ENCODE measurements around the gene INTS7. TPM values are rescaled to one million over a fixed set of nuclear protein-coding genes. Genes with fewer than 3 reads are reported as not detected.

INTS7 gene
- total RNA-seq, 1 experiment from 2014 or later: 21.7 TPM

DNA sequence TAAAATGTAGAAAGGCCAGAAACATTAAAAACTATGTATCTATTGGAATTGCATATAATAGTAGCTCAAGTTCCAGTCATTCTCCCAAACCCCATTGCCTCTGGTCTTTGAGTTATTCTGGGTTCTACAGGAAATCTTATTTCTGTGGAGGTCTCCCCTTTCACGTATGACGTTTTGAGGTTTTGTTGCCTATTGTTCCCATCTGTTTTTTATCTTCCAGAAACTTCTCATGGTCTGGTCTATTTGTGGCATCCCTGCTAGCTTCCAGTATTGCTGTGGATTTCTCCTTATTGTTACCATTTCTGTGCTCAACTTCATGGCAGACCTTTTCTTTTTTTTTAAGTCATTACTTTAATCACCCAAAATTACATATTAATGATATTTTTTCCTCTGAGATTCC, 43.5 kb upstream of the INTS7 start (continued):
- TF ChIP-seq RAD21 (IDR thresholded peaks at IDR 0.05; ENCODE audit: low read depth) (no peak), SP1 (IDR thresholded peaks at IDR 0.05; ENCODE audit: low read depth) (no peak)
- TF ChIP-seq, protein P1, sequence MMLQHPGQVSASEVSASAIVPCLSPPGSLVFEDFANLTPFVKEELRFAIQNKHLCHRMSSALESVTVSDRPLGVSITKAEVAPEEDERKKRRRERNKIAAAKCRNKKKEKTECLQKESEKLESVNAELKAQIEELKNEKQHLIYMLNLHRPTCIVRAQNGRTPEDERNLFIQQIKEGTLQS (IDR thresholded peaks at IDR 0.05): no peak
- TF ChIP-seq, protein P2, sequence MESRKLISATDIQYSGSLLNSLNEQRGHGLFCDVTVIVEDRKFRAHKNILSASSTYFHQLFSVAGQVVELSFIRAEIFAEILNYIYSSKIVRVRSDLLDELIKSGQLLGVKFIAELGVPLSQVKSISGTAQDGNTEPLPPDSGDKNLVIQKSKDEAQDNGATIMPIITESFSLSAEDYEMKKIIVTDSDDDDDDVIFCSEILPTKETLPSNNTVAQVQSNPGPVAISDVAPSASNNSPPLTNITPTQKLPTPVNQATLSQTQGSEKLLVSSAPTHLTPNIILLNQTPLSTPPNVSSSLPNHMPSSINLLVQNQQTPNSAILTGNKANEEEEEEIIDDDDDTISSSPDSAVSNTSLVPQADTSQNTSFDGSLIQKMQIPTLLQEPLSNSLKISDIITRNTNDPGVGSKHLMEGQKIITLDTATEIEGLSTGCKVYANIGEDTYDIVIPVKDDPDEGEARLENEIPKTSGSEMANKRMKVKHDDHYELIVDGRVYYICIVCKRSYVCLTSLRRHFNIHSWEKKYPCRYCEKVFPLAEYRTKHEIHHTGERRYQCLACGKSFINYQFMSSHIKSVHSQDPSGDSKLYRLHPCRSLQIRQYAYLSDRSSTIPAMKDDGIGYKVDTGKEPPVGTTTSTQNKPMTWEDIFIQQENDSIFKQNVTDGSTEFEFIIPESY (IDR thresholded peaks at IDR 0.05; ENCODE audit: extremely low read depth, insufficient replicate concordance, low read length): no peak

DNA sequence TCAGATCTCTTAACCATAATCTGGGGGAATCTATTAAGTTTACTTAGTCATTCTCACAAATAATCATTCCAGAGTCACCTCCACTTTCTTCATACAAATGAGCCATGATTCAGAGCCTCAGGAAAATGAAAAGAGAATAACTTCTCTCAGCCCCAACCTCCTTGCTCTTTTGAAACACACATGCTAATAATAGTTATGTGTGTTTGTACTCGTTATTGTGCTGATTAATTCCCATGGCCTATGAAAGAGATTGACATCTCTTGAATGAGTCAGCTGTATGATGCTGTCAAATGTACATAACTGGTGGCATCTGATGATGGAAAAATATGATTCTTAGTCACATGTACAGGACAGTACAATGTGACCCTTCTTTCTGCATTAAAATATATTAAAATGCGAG, 41.7 kb upstream of the INTS7 start:
- H4K20me1 ChIP-seq (ENCODE audit: insufficient read depth): no peaks in the 10 kb centered on the region; the same call in 1 of the 2 replicates
- no peaks in the 10 kb centered on the region for H3K9me2 ChIP-seq (ENCODE audit: insufficient read depth)
- TF ChIP-seq CEBPB (IDR thresholded peaks at IDR 0.05; ENCODE audit: low read depth) (no peak), TCF7L2 (IDR thresholded peaks at IDR 0.05; ENCODE audit: borderline replicate concordance, extremely low read depth, insufficient read depth, insufficient read length) (no peak), ZNF274 (IDR thresholded peaks at IDR 0.05; ENCODE audit: low read depth, low read length) (no peak), SP1 (IDR thresholded peaks at IDR 0.05; ENCODE audit: low read depth) (no peak), RAD21 (IDR thresholded peaks at IDR 0.05; ENCODE audit: low read depth) (no peak), POLR2A (IDR thresholded peaks at IDR 0.05; ENCODE audit: borderline replicate concordance, extremely low read depth, insufficient read depth, insufficient read length) (no peak), ZFX (IDR thresholded peaks at IDR 0.05) (no peak), EGR1 (IDR thresholded peaks at IDR 0.05; ENCODE audit: low read depth) (no peak), JUND (IDR thresholded peaks at IDR 0.05) (no peak), CBX3 (IDR thresholded peaks at IDR 0.05; ENCODE audit: low read depth) (no peak), POLR2AphosphoS5 (IDR thresholded peaks at IDR 0.05; ENCODE audit: low read depth, low read length) (no peak), EZH2 (IDR thresholded peaks at IDR 0.05) (no peak), YY1 (IDR thresholded peaks at IDR 0.05; ENCODE audit: extremely low read depth, insufficient replicate concordance, low read depth, low read length) (no peak)
- TF ChIP-seq, protein P3, sequence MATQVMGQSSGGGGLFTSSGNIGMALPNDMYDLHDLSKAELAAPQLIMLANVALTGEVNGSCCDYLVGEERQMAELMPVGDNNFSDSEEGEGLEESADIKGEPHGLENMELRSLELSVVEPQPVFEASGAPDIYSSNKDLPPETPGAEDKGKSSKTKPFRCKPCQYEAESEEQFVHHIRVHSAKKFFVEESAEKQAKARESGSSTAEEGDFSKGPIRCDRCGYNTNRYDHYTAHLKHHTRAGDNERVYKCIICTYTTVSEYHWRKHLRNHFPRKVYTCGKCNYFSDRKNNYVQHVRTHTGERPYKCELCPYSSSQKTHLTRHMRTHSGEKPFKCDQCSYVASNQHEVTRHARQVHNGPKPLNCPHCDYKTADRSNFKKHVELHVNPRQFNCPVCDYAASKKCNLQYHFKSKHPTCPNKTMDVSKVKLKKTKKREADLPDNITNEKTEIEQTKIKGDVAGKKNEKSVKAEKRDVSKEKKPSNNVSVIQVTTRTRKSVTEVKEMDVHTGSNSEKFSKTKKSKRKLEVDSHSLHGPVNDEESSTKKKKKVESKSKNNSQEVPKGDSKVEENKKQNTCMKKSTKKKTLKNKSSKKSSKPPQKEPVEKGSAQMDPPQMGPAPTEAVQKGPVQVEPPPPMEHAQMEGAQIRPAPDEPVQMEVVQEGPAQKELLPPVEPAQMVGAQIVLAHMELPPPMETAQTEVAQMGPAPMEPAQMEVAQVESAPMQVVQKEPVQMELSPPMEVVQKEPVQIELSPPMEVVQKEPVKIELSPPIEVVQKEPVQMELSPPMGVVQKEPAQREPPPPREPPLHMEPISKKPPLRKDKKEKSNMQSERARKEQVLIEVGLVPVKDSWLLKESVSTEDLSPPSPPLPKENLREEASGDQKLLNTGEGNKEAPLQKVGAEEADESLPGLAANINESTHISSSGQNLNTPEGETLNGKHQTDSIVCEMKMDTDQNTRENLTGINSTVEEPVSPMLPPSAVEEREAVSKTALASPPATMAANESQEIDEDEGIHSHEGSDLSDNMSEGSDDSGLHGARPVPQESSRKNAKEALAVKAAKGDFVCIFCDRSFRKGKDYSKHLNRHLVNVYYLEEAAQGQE (IDR thresholded peaks at IDR 0.05; ENCODE audit: low read depth): no peak
- TF ChIP-seq, protein P1 (IDR thresholded peaks at IDR 0.05): no peak
- TF ChIP-seq, protein P4, sequence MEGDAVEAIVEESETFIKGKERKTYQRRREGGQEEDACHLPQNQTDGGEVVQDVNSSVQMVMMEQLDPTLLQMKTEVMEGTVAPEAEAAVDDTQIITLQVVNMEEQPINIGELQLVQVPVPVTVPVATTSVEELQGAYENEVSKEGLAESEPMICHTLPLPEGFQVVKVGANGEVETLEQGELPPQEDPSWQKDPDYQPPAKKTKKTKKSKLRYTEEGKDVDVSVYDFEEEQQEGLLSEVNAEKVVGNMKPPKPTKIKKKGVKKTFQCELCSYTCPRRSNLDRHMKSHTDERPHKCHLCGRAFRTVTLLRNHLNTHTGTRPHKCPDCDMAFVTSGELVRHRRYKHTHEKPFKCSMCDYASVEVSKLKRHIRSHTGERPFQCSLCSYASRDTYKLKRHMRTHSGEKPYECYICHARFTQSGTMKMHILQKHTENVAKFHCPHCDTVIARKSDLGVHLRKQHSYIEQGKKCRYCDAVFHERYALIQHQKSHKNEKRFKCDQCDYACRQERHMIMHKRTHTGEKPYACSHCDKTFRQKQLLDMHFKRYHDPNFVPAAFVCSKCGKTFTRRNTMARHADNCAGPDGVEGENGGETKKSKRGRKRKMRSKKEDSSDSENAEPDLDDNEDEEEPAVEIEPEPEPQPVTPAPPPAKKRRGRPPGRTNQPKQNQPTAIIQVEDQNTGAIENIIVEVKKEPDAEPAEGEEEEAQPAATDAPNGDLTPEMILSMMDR (IDR thresholded peaks at IDR 0.05 in 2 of 3, conservative IDR thresholded peaks at IDR 0.05 in 1 of 3; ENCODE audit: borderline replicate concordance in 1 of 3, insufficient read depth in 1 of 3, low read depth in 2 of 3, low read length in 2 of 3): no peak
- H3K4me3 ChIP-seq (replicated peaks in 1 of 2; ENCODE audit: low read depth in 1 of 2, low read length in 2 of 2): no peak overlapping the region
- peaks cover 13 to 60% of the 10 kb centered on the region in 2 experiments for H3K36me3 ChIP-seq (ENCODE audit: control insufficient read depth in 1 of 2, insufficient read depth in 2 of 2, low read length in 2 of 2)
- H3K9ac ChIP-seq (ENCODE audit: low read length): no peak overlapping the region
- no peaks in the 10 kb centered on the region for H3K27me3 ChIP-seq (ENCODE audit: insufficient read depth, low read length)
- H3K9me3 ChIP-seq (ENCODE audit: control insufficient read depth in 1 of 2, insufficient read depth in 1 of 2, low read depth in 1 of 2, low read length in 2 of 2): no peaks in the 10 kb centered on the region
- ATAC-seq: no peak
- no peak overlapping the region for H3K4me2 ChIP-seq (ENCODE audit: low read length)
- ChIA-PET RAD21 (ENCODE audit: low non-redundant PET in 1 of 2, low total read pairs in 2 of 2, uncharacterized antibody in 2 of 2, unreplicated experiment in 2 of 2) (no interaction called here), CTCF (no interaction called here), POLR2A (no interaction called here)
- no TSS peak for BruUV-seq (replicated peaks)
- no peak overlapping the region for H2AFZ ChIP-seq (ENCODE audit: low read depth, low read length, poor library complexity, severe bottlenecking)
- 0 out of 2 replicates have a peak, but pooled peaks cover 3% of the 10 kb centered on the region for H3K79me2 ChIP-seq (ENCODE audit: insufficient read depth, low read length)
- intact Hi-C loops (cut with micrococcal nuclease): loop anchor here (10.0 kb wide), 2 partner anchors 58 to 918 kb away; no protein-coding TSS in a partner anchor
- no peaks in the 10 kb centered on the region for H3K4me1 ChIP-seq (ENCODE audit: control insufficient read depth in 1 of 2, insufficient read depth in 2 of 2, low read length in 2 of 2)
- no peak overlapping the region for H3K27ac ChIP-seq (ENCODE audit: low read depth, low read length)
- DNase-seq (ENCODE audit: low read depth, low spot score): no peak
